Activated CD4-positive, alpha-beta memory T cell treated with anti-CD3 and anti-CD28 coated beads for 36 hours (primary cell): ENCODE data around the gene PPCS. TPM values are rescaled to one million over a fixed set of nuclear protein-coding genes. Genes with fewer than 3 reads are reported as not detected.

ENCODE experiments used
- CTCF ChIA-PET: fragments of 350-600 bp; sonication (Branson Sonifier 250); formaldehyde crosslinking; loops from one replicate; lab custom pipeline; 2021; ENCODE audit warnings: antibody characterized with exemption, inconsistent platforms; lab: Charles Lee
- POLR2A ChIA-PET: fragments of 350-600 bp; sonication (Branson Sonifier 250); formaldehyde crosslinking; loops from one replicate; lab custom pipeline; 2021; ENCODE audit warnings: antibody characterized with exemption; lab: Charles Lee
- DNase-seq: peaks from one replicate; pipeline ENCODE4 v3.0.0-alpha.2; 2020
- H3K27ac Mint-ChIP-seq: one replicate; pipeline ENCODE4 v1.8.0; 2021; ENCODE audit warnings: mixed read lengths
- H3K27me3 Mint-ChIP-seq: one replicate; pipeline ENCODE4 v1.8.0; 2021; ENCODE audit warnings: mixed read lengths
- H3K36me3 Mint-ChIP-seq: one replicate; pipeline ENCODE4 v1.8.0; 2021; ENCODE audit warnings: mixed read lengths
- H3K4me1 Mint-ChIP-seq: one replicate; pipeline ENCODE4 v1.8.0; 2021; ENCODE audit warnings: low read depth, mixed read lengths
- H3K4me3 Mint-ChIP-seq: one replicate; pipeline ENCODE4 v1.8.0; 2021; ENCODE audit warnings: mild to moderate bottlenecking, mixed read lengths
- H3K9me3 Mint-ChIP-seq: one replicate; pipeline ENCODE4 v1.8.0; 2021; ENCODE audit warnings: mixed read lengths
- intact Hi-C: fragments of 100-400 bp; cut with micrococcal nuclease; formaldehyde crosslinking; loops from one replicate; pipeline ENCODE4 v1.15.1; 2023
- total RNA-seq, 2 experiments: library from RNA; stranded (reverse); gene quantifications; one replicate each; pipeline ENCODE4 v1.2.3, GENCODE V29; 2021

Gene PPCS
- total RNA-seq: 10 to 100 TPM; 50.8 to 52.3 TPM

GRCh38 chr1:42456010-42456753 is at the start of gene PPCS, which contains the start of gene ZMYND12:
Gene PPCS, plus strand, starts transcription at chr1:42456543. Its CDS starts 23 bp downstream, at chr1:42456566.
Gene ZMYND12, minus strand, starts transcription at chr1:42456022. Its CDS starts 25 bp downstream, at chr1:42455997.
- intact Hi-C loops: loop anchor here (1.0 to 5.0 kb wide), 4 partner anchors 8 to 311 kb away; partner anchors contain the start of genes C1orf50, FOXJ3 and P3H1
- peak; percentile 95 for DNase-seq
- Mint-ChIP-seq H3K27me3 (no peaks in the 10 kb centered on the region), H3K4me1 (peaks cover 23% of the 10 kb centered on the region), H3K4me3 (peak within 1 kb of the TSS; percentile 79), H3K9me3 (no peaks in the 10 kb centered on the region), H3K27ac (peak within 1 kb of the TSS; percentile 91), H3K36me3 (peaks cover 24% of the 10 kb centered on the region)
- CTCF ChIA-PET: no interaction called here
- POLR2A ChIA-PET: interaction anchor here (0.9 kb wide), 1 partner anchor 118 kb away, joined by 3 read pairs; no protein-coding TSS in a partner anchor

- DNase-seq: no peak
- H3K36me3 Mint-ChIP-seq: no peaks in the 10 kb centered on the region
- H3K27ac Mint-ChIP-seq: no peak overlapping the region
- intact Hi-C loops: no loop called here
- ChIA-PET POLR2A (no interaction called here), CTCF (no interaction called here)
- H3K27me3 Mint-ChIP-seq: peaks cover 5% of the 10 kb centered on the region
- no peak overlapping the region for H3K4me3 Mint-ChIP-seq
- no peaks in the 10 kb centered on the region for H3K9me3 Mint-ChIP-seq
- no peaks in the 10 kb centered on the region for H3K4me1 Mint-ChIP-seq
Observed at GRCh38 chr1:42414551-42415496, 41.5 kb upstream of the PPCS start.

- DNase-seq: no peak
- Mint-ChIP-seq H3K27me3 (peaks cover 5% of the 10 kb centered on the region), H3K4me3 (no peak overlapping the region), H3K4me1 (no peaks in the 10 kb centered on the region), H3K36me3 (no peaks in the 10 kb centered on the region), H3K9me3 (no peaks in the 10 kb centered on the region), H3K27ac (no peak overlapping the region)
- intact Hi-C loops: no loop called here
- CTCF ChIA-PET: no interaction called here
- POLR2A ChIA-PET: interaction anchor here (0.6 kb wide), 1 partner anchor 47 kb away, joined by 3 read pairs; no protein-coding TSS in a partner anchor
Observed at GRCh38 chr1:42417166-42417565, 39.2 kb upstream of the PPCS start.

- ChIA-PET CTCF (no interaction called here), POLR2A (no interaction called here)
- intact Hi-C loops: no loop called here
- H3K4me3 Mint-ChIP-seq: no peak overlapping the region
- no peaks in the 10 kb centered on the region for H3K9me3 Mint-ChIP-seq
- H3K36me3 Mint-ChIP-seq: no peaks in the 10 kb centered on the region
- H3K27ac Mint-ChIP-seq: no peak overlapping the region
- no peaks in the 10 kb centered on the region for H3K4me1 Mint-ChIP-seq
- no peak for DNase-seq
- H3K27me3 Mint-ChIP-seq: peaks cover 5% of the 10 kb centered on the region
Observed at GRCh38 chr1:42418516-42418915, 37.8 kb upstream of the PPCS start.

GRCh38 chr1:42419126-42419821 is 37.1 kb upstream of the PPCS start:
- intact Hi-C loops: no loop called here
- H3K4me1 Mint-ChIP-seq: no peaks in the 10 kb centered on the region
- H3K4me3 Mint-ChIP-seq: no peak overlapping the region
- H3K27ac Mint-ChIP-seq: no peak overlapping the region
- H3K36me3 Mint-ChIP-seq: no peaks in the 10 kb centered on the region
- DNase-seq: no peak
- CTCF ChIA-PET: no interaction called here
- POLR2A ChIA-PET: no interaction called here
- H3K9me3 Mint-ChIP-seq: no peaks in the 10 kb centered on the region
- peaks cover 5% of the 10 kb centered on the region for H3K27me3 Mint-ChIP-seq

GRCh38 chr1:42420121-42420520 is 36.2 kb upstream of the PPCS start:
- Mint-ChIP-seq H3K36me3 (no peaks in the 10 kb centered on the region), H3K4me3 (no peak overlapping the region), H3K27ac (no peak overlapping the region), H3K27me3 (peaks cover 3% of the 10 kb centered on the region), H3K9me3 (no peaks in the 10 kb centered on the region), H3K4me1 (no peaks in the 10 kb centered on the region)
- CTCF ChIA-PET: no interaction called here
- DNase-seq: no peak
- intact Hi-C loops: no loop called here
- POLR2A ChIA-PET: interaction anchor here (1.5 kb wide), 1 partner anchor 262 kb away, joined by 4 read pairs; the partner anchor contains the start of gene YBX1

GRCh38 chr1:42420911-42421585 is 35.3 kb upstream of the PPCS start:
- CTCF ChIA-PET: no interaction called here
- H3K27ac Mint-ChIP-seq: no peak overlapping the region
- H3K27me3 Mint-ChIP-seq: peaks cover 3% of the 10 kb centered on the region
- DNase-seq: no peak
- intact Hi-C loops: no loop called here
- POLR2A ChIA-PET: interaction anchor here (1.5 kb wide), 1 partner anchor 261 kb away, joined by 4 read pairs; the partner anchor contains the start of gene YBX1
- H3K4me3 Mint-ChIP-seq: no peak overlapping the region
- no peaks in the 10 kb centered on the region for H3K36me3 Mint-ChIP-seq
- H3K9me3 Mint-ChIP-seq: no peaks in the 10 kb centered on the region
- H3K4me1 Mint-ChIP-seq: no peaks in the 10 kb centered on the region

- ChIA-PET CTCF (interaction anchor here (1.2 kb wide), 1 partner anchor 78 kb away, joined by 3 read pairs; no protein-coding TSS in a partner anchor), POLR2A (no interaction called here)
- no peaks in the 10 kb centered on the region for H3K9me3 Mint-ChIP-seq
- H3K27ac Mint-ChIP-seq: no peak overlapping the region
- no peak overlapping the region for H3K4me3 Mint-ChIP-seq
- peaks cover 3% of the 10 kb centered on the region for H3K27me3 Mint-ChIP-seq
- H3K4me1 Mint-ChIP-seq: no peaks in the 10 kb centered on the region
- H3K36me3 Mint-ChIP-seq: no peaks in the 10 kb centered on the region
- DNase-seq: no peak
- intact Hi-C loops: no loop called here
Observed at GRCh38 chr1:42422737-42423136, 33.6 kb upstream of the PPCS start.

- H3K36me3 Mint-ChIP-seq: no peaks in the 10 kb centered on the region
- no peak overlapping the region for H3K27ac Mint-ChIP-seq
- no peaks in the 10 kb centered on the region for H3K4me1 Mint-ChIP-seq
- DNase-seq: no peak
- peaks cover 3% of the 10 kb centered on the region for H3K27me3 Mint-ChIP-seq
- H3K4me3 Mint-ChIP-seq: no peak overlapping the region
- intact Hi-C loops: no loop called here
- ChIA-PET POLR2A (no interaction called here), CTCF (no interaction called here)
- no peaks in the 10 kb centered on the region for H3K9me3 Mint-ChIP-seq
Observed at GRCh38 chr1:42423681-42424080, 32.7 kb upstream of the PPCS start.

GRCh38 chr1:42424201-42424600 is 32.1 kb upstream of the PPCS start:
- Mint-ChIP-seq H3K4me1 (no peaks in the 10 kb centered on the region), H3K36me3 (no peaks in the 10 kb centered on the region), H3K9me3 (no peaks in the 10 kb centered on the region), H3K4me3 (no peak overlapping the region), H3K27ac (no peak overlapping the region), H3K27me3 (peaks cover 3% of the 10 kb centered on the region)
- intact Hi-C loops: no loop called here
- DNase-seq: no peak
- ChIA-PET CTCF (no interaction called here), POLR2A (no interaction called here)

- CTCF ChIA-PET: no interaction called here
- no peak overlapping the region for H3K27ac Mint-ChIP-seq
Observed at GRCh38 chr1:42427240-42427639, 29.1 kb upstream of the PPCS start.

More at GRCh38 chr1:42427240-42427639, 29.1 kb upstream of the PPCS start:
- DNase-seq: no peak
- Mint-ChIP-seq H3K4me3 (no peak overlapping the region), H3K36me3 (no peaks in the 10 kb centered on the region), H3K9me3 (no peaks in the 10 kb centered on the region), H3K4me1 (no peaks in the 10 kb centered on the region), H3K27me3 (peaks cover 3% of the 10 kb centered on the region)
- intact Hi-C loops: no loop called here
- POLR2A ChIA-PET: interaction anchor here (0.6 kb wide), 2 partner anchors 76 to 614 kb away, joined by 3 read pairs; no protein-coding TSS in a partner anchor
